Panc1 (cell line): ENCODE measurements around the gene FAHD2A. TPM values are rescaled to one million over a fixed set of nuclear protein-coding genes. Genes with fewer than 3 reads are reported as not detected.

Experiments used
- ATAC-seq: fragments of 200-7000 bp; cut with Tn5 transposase; 2 replicates; pipeline ENCODE4 v1.9.1; 2020; ENCODE audit warnings: mild to moderate bottlenecking, moderate library complexity
- BruUV-seq: library from RNA; stranded (reverse); fragments of 400-500 nt; replicated peaks from 2 replicates; lab custom pipeline; 2021; lab: Mats Ljungman, UMichigan
- CTCF ChIA-PET: fragments of 300-600 bp; sonication (Branson Sonifier 250); formaldehyde crosslinking; loops from one replicate; lab custom pipeline; 2022; ENCODE audit warnings: antibody characterized with exemption; lab: Charles Lee
- POLR2A ChIA-PET: fragments of 300-600 bp; sonication (Branson Sonifier 250); formaldehyde crosslinking; loops from one replicate; lab custom pipeline; 2022; ENCODE audit warnings: antibody characterized with exemption; lab: Charles Lee
- DNase-seq: peaks from one replicate; pipeline ENCODE4 v3.0.0-alpha.2; 2010; ENCODE audit warnings: low read depth, low spot score
- H3K27ac ChIP-seq: 2 replicates; pipeline ENCODE4 v1.5.1; 2011; ENCODE audit warnings: mild to moderate bottlenecking, low read length, inconsistent platforms
- H3K27me3 ChIP-seq: fragments of 200-500 bp; sonication (Bioruptor generic); 2 replicates; pipeline ENCODE4 v1.6.0; 2014; ENCODE audit warnings: low read length, inconsistent platforms; ENCODE audit not compliant: control insufficient read depth, insufficient read depth
- H3K36me3 ChIP-seq: fragments of 200-500 bp; sonication (Bioruptor generic); 2 replicates; pipeline ENCODE4 v1.5.1; 2014; ENCODE audit warnings: inconsistent platforms, mild to moderate bottlenecking, low read length, moderate library complexity; ENCODE audit not compliant: control insufficient read depth, insufficient read depth
- H3K4me1 ChIP-seq: 2 replicates; pipeline ENCODE4 v1.5.1; 2011; ENCODE audit warnings: inconsistent platforms, mild to moderate bottlenecking, low read length, moderate library complexity; ENCODE audit not compliant: control insufficient read depth, insufficient read depth
- H3K4me3 ChIP-seq, 2 experiments: 2 replicates each; pipeline ENCODE4 v1.5.1; 2011 to 2012; ENCODE audit warnings: low read depth in 2 of 2, low read length in 2 of 2, mild to moderate bottlenecking in 2 of 2, inconsistent platforms in 1 of 2, moderate library complexity in 1 of 2
- H3K9me3 ChIP-seq: fragments of 200-500 bp; sonication (Bioruptor generic); 2 replicates; pipeline ENCODE4 v1.5.1; 2014; ENCODE audit warnings: low read depth, mild to moderate bottlenecking, inconsistent platforms, low read length, moderate library complexity; ENCODE audit not compliant: control insufficient read depth, insufficient read depth
- POLR2AphosphoS5 ChIP-seq: IDR thresholded peaks from 2 replicates; pipeline ENCODE4 v1.6.1; 2012; ENCODE audit warnings: mild to moderate bottlenecking, low read depth, low read length, moderate library complexity
- REST ChIP-seq, 2 experiments: IDR thresholded peaks; 2 replicates each; pipeline ENCODE4 v1.6.1; 2011 to 2012; ENCODE audit warnings: low read depth in 2 of 2, control low read depth in 1 of 2, low read length in 1 of 2, mild to moderate bottlenecking in 1 of 2, moderate library complexity in 1 of 2; ENCODE audit not compliant: insufficient read depth in 1 of 2
- SIN3A ChIP-seq: IDR thresholded peaks from 2 replicates; pipeline ENCODE4 v1.6.1; 2012; ENCODE audit warnings: low read depth, mild to moderate bottlenecking, low read length, moderate library complexity, borderline replicate concordance; ENCODE audit not compliant: insufficient read depth
- TCF7L2 ChIP-seq: IDR thresholded peaks from 2 replicates; pipeline ENCODE4 v1.6.1; 2011; ENCODE audit warnings: mild to moderate bottlenecking, low read depth, low read length, inconsistent platforms
- in situ Hi-C: cut with HindIII; loops from 2 replicates; pipeline ENCODE4 v1.10.0; 2016; ENCODE audit warnings: low sequenced_read_pairs, low pct_unique_long_range_greater_than_20kb
- intact Hi-C: fragments of 100-400 bp; cut with micrococcal nuclease; formaldehyde crosslinking; loops from one replicate; pipeline ENCODE4 v1.10.0; 2022; ENCODE audit not compliant: unreplicated experiment
- total RNA-seq: library from RNA; stranded (reverse); gene quantifications from one replicate; pipeline ENCODE4 v1.2.1, GENCODE V29; 2021; ENCODE audit not compliant: unreplicated experiment
- TF ChIP-seq, protein P1 (sequence below): fragments of 450-650 bp; IDR thresholded peaks from 2 replicates; pipeline ENCODE4 v1.5.1; 2017; ENCODE audit warnings: mild to moderate bottlenecking

Gene FAHD2A
- total RNA-seq, 1 experiment from 2014 or later: 17.2 TPM

- no peaks in the 10 kb centered on the region for H3K36me3 ChIP-seq
- POLR2A ChIA-PET: no interaction called here
- no peaks in the 10 kb centered on the region for H3K9me3 ChIP-seq
- intact Hi-C loops: no loop called here
- no TSS peak for BruUV-seq
- ATAC-seq (no peak), DNase-seq (no peak)
- H3K4me3 ChIP-seq: no peak overlapping the region
- no peak for TF ChIP-seq REST (IDR thresholded peaks at IDR 0.05; ENCODE audit: insufficient read depth in 1 of 2, low read depth in 2 of 2, low read length in 1 of 2)
- TF ChIP-seq POLR2AphosphoS5: no peak
- TF ChIP-seq, protein P1, sequence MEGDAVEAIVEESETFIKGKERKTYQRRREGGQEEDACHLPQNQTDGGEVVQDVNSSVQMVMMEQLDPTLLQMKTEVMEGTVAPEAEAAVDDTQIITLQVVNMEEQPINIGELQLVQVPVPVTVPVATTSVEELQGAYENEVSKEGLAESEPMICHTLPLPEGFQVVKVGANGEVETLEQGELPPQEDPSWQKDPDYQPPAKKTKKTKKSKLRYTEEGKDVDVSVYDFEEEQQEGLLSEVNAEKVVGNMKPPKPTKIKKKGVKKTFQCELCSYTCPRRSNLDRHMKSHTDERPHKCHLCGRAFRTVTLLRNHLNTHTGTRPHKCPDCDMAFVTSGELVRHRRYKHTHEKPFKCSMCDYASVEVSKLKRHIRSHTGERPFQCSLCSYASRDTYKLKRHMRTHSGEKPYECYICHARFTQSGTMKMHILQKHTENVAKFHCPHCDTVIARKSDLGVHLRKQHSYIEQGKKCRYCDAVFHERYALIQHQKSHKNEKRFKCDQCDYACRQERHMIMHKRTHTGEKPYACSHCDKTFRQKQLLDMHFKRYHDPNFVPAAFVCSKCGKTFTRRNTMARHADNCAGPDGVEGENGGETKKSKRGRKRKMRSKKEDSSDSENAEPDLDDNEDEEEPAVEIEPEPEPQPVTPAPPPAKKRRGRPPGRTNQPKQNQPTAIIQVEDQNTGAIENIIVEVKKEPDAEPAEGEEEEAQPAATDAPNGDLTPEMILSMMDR: no peak
- TF ChIP-seq TCF7L2: no peak
- no peak for TF ChIP-seq SIN3A
- CTCF ChIA-PET: no interaction called here
- no peaks in the 10 kb centered on the region for H3K4me1 ChIP-seq
- H3K27me3 ChIP-seq: no peaks in the 10 kb centered on the region
- no peak overlapping the region for H3K27ac ChIP-seq
- in situ Hi-C loops: no loop called here
Measured at GRCh38 chr2:95372216-95372829, 30.2 kb upstream of the FAHD2A start.

GRCh38 chr2:95372845-95373244 lies 29.7 kb upstream of the FAHD2A start:
- no peak for DNase-seq
- ATAC-seq: 0 out of 2 replicates have a peak, but pooled peaks have one; percentile 33
- no peaks in the 10 kb centered on the region for H3K4me1 ChIP-seq
- H3K9me3 ChIP-seq: no peaks in the 10 kb centered on the region
- POLR2A ChIA-PET: no interaction called here
- no peak for TF ChIP-seq REST (IDR thresholded peaks at IDR 0.05; ENCODE audit: insufficient read depth in 1 of 2, low read depth in 2 of 2, low read length in 1 of 2)
- no peak for TF ChIP-seq SIN3A
- no peak for TF ChIP-seq POLR2AphosphoS5
- TF ChIP-seq TCF7L2: no peak
- TF ChIP-seq, protein P1: no peak
- intact Hi-C loops (no loop called here), in situ Hi-C loops (no loop called here)
- H3K27me3 ChIP-seq: no peaks in the 10 kb centered on the region
- no peaks in the 10 kb centered on the region for H3K36me3 ChIP-seq
- no peak overlapping the region for H3K27ac ChIP-seq
- no TSS peak for BruUV-seq
- H3K4me3 ChIP-seq: no peak overlapping the region
- CTCF ChIA-PET: no interaction called here
